Activated naive CD8-positive, alpha-beta T cell treated with anti-CD3 and anti-CD28 coated beads for 36 hours (primary cell): Measurements from ENCODE around the gene GDPGP1. TPM values are rescaled to one million over a fixed set of nuclear protein-coding genes. Genes with fewer than 3 reads are reported as not detected.
"Not testable (repeated sequence)": the region's sequence is repeated elsewhere in the genome, so short reads cannot be mapped to it uniquely, and the experiment has no call there.

Experiments
- DNase-seq: peaks from one replicate; pipeline ENCODE4 v3.0.0; 2021
- H3K27ac Mint-ChIP-seq: one replicate; pipeline ENCODE4 v1.8.0; 2022; ENCODE audit warnings: mild to moderate bottlenecking, moderate library complexity, mixed read lengths
- H3K27me3 Mint-ChIP-seq: one replicate; pipeline ENCODE4 v1.8.0; 2022; ENCODE audit warnings: mild to moderate bottlenecking, mixed read lengths
- H3K36me3 Mint-ChIP-seq: one replicate; pipeline ENCODE4 v1.8.0; 2021; ENCODE audit warnings: mild to moderate bottlenecking, mixed read lengths
- H3K4me1 Mint-ChIP-seq: one replicate; pipeline ENCODE4 v1.8.0; 2021; ENCODE audit warnings: mixed read lengths
- H3K4me3 Mint-ChIP-seq: one replicate; pipeline ENCODE4 v1.8.0; 2022; ENCODE audit warnings: mild to moderate bottlenecking, moderate library complexity, mixed read lengths
- H3K9me3 Mint-ChIP-seq: one replicate; pipeline ENCODE4 v1.8.0; 2022; ENCODE audit warnings: mixed read lengths
- total RNA-seq, 2 experiments: library from RNA; stranded (reverse); gene quantifications; one replicate each; pipeline ENCODE4 v1.2.3, GENCODE V29; 2021

Gene GDPGP1
- total RNA-seq = 10 to 100 TPM in 1 of 2 experiments, 1 to 10 TPM in 1; 8.3 to 11.8 TPM

DNA sequence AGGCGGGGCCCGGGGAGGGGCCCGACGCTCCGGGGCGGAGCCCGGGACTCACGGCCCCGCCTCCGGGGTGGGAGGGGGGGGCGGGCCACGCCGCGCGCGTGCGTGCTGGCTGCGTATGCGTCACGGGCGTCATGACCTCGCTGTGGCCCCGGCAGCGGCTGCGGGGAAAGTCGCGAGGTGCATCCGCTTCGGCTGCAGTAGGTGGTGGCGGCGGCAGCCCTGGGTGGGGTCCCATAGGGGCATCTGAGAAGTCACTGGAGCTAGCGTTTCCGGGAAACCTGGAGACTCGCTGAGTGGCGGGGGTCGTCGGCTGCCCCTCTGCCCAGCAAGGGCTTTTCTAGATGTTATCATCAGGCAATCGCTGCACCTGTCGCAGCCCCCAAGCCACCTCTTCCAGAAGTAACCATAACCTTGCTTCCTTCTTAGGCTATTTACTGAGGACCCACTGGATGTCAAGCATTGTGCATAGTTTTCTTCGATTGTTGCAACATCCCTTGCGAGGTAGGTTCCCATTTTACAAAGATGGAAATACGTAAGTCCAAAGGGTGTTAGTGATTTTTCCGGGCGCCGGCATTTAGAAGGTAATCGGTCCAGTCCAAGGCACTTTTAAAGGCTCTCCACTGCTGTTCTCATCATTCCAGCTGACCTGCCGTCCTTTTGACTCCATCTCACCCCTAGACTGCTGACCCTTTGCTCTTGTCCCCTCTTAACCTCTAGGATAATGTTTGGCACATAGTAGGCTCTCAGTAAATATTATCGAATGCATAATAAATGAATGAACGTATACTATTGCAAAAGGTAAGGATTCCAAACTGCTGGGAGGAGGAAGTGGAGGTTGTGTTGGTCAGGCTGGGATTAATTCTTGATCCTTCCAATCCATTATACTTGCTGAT is at the start of gene GDPGP1:
TSS of gene GDPGP1 (plus strand) at position 114 of the 893 bp plus-strand sequence. CDS start 6,700 bp downstream, outside the sequence.
- Mint-ChIP-seq H3K27ac (peak within 1 kb of the TSS; percentile 88), H3K4me3 (peak within 1 kb of the TSS; percentile 95), H3K4me1 (peaks cover 34% of the 10 kb centered on the region), H3K27me3 (no peaks in the 10 kb centered on the region), H3K9me3 (no peaks in the 10 kb centered on the region), H3K36me3 (peaks cover 36% of the 10 kb centered on the region)
- DNase-seq = no peak

DNA sequence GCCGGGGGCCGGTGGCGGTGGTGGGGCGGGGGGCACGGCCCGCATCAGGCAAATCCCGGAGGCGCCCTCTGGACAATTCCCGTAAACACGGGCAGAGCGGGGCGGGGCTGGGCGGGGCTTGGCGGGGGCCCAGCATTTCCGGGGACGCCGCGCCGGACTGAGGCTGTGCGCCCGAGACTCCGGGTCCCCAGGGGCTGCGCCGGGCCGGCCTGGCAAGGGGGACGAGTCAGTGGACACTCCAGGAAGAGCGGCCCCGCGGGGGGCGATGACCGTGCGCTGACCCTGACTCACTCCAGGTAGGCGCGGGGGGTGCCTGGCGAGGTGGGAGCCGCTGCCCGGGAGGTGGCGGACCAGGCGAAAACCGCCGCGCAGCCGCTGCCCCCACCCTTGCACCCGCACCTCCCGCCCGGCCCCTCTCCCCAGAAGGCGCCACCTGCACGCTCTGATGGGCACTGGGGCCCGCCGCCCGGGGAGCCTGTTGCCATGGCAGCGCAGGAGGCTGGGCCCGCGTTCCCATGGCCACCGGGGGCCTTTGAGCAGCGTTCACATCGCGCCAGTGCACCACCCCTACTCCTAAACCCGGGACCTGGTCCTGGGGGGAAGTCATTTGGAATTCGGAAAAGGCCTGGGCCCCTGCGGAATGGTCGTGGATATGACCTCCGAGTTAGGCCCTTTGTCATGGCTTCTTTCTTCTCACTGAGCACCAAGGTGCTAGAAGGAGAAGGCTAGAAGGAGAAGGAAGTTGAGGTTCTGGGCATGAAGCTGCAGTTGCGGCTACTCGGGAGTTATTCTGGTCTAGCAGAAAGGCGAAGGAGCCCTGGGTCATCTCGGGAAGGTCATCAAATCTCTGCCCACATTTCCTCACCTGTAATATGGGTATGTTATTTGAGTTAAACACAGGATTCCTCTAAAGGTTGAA is 49.0 kb upstream of the GDPGP1 start:
- peak; percentile 57 for DNase-seq
- H3K4me1 Mint-ChIP-seq = peaks cover 7% of the 10 kb centered on the region
- H3K36me3 Mint-ChIP-seq = no peaks in the 10 kb centered on the region
- no peaks in the 10 kb centered on the region for H3K27me3 Mint-ChIP-seq
- H3K27ac Mint-ChIP-seq = peak overlapping the region; percentile 25
- H3K4me3 Mint-ChIP-seq = peak overlapping the region; percentile 75
- H3K9me3 Mint-ChIP-seq = no peaks in the 10 kb centered on the region

DNA sequence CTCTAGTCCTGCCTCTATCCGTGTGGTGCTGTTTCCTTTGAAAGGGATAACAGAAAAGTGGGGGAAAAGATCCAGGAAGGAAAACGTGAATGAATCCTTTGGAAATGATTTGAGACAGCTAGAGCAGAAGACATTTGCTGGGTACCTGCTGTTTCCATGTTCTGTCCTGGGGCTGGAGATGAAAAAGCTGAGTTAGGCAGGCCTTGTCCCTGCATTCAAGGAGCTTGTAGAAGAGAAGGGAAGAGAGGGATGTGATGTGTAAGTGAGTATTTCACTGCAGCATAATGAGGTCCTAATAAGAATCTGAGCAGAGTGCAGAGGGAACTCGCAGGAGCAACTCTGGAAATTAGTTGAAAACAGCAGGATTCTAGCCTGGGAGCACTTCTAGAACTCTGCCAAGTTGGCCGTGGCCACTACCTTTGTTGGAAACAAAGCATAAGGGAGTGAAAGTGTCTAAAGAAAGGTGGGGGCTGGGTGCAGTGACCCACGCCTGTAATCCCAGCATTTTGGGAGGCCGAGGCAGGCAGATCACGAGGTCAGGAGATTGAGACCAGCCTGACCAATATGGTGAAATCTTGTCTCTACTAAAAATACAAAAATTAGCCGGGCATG is 46.6 kb upstream of the GDPGP1 start:
- Mint-ChIP-seq H3K27me3 (no peaks in the 10 kb centered on the region), H3K36me3 (no peaks in the 10 kb centered on the region), H3K4me3 (no peak overlapping the region), H3K9me3 (no peaks in the 10 kb centered on the region), H3K27ac (no peak overlapping the region), H3K4me1 (peaks cover 16% of the 10 kb centered on the region)
- DNase-seq = no peak

DNA sequence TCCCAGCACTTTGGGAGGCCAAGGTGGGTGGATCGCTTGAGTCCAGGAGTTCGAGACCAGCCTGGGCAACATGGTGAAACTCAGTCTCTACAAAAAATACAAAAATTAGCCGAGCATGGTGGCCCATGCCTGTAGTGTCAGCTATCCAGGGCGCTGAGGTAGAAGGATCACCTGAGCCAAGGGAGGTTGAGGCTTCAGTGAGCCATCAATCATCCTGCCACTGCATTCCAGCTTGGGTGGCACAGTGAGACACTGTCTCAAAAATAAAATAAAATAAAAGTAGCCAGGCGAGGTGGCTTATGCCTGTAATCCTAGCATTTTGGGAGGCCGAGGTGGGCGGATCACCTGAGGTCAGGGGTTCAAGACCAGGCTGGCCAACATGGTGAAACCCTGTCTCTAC is 45.9 kb upstream of the GDPGP1 start:
- not testable (repeated sequence) for DNase-seq, H3K9me3 Mint-ChIP-seq, H3K4me3 Mint-ChIP-seq, H3K27me3 Mint-ChIP-seq, H3K36me3 Mint-ChIP-seq, H3K27ac Mint-ChIP-seq
- H3K4me1 Mint-ChIP-seq = peaks cover 21% of the 10 kb centered on the region

GRCh38 chr15:90188914-90189748 is 44.9 kb upstream of the GDPGP1 start:
- no peak overlapping the region for H3K4me3 Mint-ChIP-seq
- no peak for DNase-seq
- H3K27ac Mint-ChIP-seq = no peak overlapping the region
- H3K27me3 Mint-ChIP-seq = no peaks in the 10 kb centered on the region
- no peaks in the 10 kb centered on the region for H3K9me3 Mint-ChIP-seq
- no peaks in the 10 kb centered on the region for H3K36me3 Mint-ChIP-seq
- peaks cover 27% of the 10 kb centered on the region for H3K4me1 Mint-ChIP-seq

DNA sequence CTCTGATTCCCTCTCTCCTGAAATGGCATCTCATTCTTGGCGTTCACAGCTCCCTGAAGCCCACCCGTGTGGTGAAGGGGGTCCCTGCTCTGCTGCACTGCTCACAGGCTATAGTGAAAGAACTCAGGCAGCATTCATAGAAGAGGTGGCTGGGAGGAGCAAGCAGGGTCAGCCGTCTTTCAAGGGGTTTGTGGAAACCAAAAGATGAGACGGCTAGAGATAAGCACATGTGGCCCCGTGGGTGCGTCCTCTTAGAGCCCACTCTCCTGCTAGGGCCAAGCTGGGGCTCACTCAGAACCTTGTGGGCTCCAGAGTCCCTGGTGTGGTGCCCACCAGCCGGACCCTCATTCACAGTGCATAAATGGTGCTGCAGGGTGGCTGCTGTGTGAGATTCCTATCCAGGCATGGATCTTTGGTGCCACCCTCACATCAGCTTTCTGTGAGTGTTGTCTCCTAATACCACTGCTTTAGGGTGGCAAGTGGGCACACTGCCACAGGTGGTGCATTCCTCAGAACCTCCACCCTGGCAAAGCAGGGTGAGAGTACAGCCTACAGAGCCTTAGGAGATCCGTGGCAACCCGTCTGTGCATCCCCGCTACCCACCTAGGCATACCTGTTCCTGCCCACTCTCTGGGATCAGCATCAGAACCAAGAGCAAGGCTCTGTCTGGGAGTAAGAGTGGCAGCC is 44.1 kb upstream of the GDPGP1 start:
- no peak overlapping the region for H3K27ac Mint-ChIP-seq
- H3K36me3 Mint-ChIP-seq = no peaks in the 10 kb centered on the region
- no peaks in the 10 kb centered on the region for H3K27me3 Mint-ChIP-seq
- H3K4me1 Mint-ChIP-seq = peaks cover 24% of the 10 kb centered on the region
- DNase-seq = no peak
- H3K9me3 Mint-ChIP-seq = no peaks in the 10 kb centered on the region
- H3K4me3 Mint-ChIP-seq = no peak overlapping the region

DNA sequence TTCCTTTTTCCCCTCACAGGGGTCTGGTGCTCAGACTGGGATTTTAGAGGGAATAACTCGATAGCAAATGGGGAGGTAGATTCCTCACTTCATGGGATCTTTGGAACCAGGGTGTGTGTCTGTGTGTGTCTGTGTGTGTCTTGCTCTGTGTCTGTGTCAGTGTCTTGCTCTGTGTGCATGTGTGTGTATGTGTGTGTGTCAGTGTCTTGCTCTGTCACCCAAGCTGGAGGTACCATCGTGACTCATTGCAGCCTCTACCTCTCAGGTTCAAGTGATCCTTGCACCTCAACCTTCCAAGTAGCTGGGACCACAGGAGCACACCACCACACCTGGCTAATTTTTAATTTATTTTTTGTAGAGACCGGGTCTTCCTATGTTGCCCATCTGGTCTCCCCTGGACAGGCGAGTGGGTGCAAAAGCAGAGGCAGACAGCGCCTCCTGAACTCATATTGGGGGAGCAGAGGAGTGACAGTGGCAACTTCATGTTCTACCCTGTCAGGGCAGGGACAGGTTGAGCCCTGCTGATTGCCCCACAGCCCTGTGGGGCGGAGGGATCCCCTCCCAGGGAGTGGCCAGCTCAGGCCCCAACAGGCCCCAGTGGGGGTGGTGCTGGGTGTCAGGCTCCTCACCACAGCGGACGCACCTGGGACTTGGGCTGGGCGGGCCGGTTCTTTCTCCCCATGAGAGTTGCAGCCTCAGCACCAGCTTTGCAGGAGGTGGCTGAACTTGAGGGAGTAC is 43.2 kb upstream of the GDPGP1 start:
- Mint-ChIP-seq H3K4me1 (peaks cover 21% of the 10 kb centered on the region), H3K36me3 (no peaks in the 10 kb centered on the region), H3K4me3 (no peak overlapping the region), H3K9me3 (no peaks in the 10 kb centered on the region), H3K27ac (no peak overlapping the region), H3K27me3 (no peaks in the 10 kb centered on the region)
- no peak for DNase-seq

DNA sequence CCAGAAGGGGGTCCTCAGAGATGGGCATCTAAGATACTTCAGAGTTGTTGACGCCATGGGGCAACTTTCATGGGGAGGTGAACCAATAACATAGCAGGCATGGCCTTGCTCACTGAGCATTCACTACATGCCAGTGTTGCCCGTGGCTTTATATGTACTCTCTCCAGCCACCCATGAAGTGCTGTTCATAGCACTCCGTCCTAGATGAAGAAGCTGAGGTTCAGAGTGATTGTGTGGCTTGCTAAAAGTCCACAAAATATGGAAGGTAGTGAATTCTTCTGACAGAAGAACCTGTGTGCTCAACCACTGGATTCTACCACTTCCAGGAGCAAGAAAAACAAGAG is 42.7 kb upstream of the GDPGP1 start:
- no peak overlapping the region for H3K4me3 Mint-ChIP-seq

DNA sequence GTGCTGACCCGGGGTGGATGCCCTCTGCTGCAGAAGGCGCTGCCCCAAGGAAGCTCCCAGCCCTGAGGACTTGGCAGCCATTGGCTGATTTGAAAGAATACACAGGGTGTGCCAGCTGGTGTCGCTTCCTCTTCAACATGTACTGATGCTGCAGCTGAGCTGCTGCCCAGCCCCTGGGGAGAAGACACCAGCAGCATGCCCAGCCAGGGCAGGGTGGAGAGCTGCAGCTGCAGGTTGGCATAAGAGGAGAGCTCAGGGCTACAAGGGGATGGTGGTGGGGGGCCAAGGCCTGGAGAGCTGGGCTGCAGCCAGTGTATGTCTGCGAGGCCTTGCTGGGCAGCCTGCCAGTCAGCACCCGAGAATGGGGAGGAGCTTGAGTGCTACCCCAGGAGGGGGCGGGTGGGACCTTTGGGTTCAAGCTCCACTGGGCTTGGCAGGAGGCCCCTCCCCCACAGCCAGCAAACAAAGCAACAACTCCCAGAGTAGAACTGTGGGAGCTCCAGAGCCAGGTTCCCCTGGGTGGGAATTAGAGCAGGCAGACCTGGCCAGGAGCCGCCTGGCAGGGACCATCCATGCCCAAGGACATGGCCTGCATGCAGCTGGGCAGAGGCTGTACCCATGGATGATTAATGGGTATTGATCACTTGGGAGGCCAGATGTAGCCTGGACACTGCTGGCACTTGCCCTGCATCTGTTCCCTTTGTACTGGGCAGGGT is 42.1 kb upstream of the GDPGP1 start:
- no peaks in the 10 kb centered on the region for H3K9me3 Mint-ChIP-seq
- peak overlapping the region; percentile 19 for H3K4me3 Mint-ChIP-seq
- peaks cover 21% of the 10 kb centered on the region for H3K4me1 Mint-ChIP-seq
- H3K27ac Mint-ChIP-seq = no peak overlapping the region
- DNase-seq = peak; percentile 30
- no peaks in the 10 kb centered on the region for H3K36me3 Mint-ChIP-seq
- no peaks in the 10 kb centered on the region for H3K27me3 Mint-ChIP-seq

More for the DNA sequence above, 42.7 kb upstream of the GDPGP1 start:
- peaks cover 21% of the 10 kb centered on the region for H3K4me1 Mint-ChIP-seq
- no peaks in the 10 kb centered on the region for H3K27me3 Mint-ChIP-seq
- H3K27ac Mint-ChIP-seq = peak overlapping the region; percentile 54
- no peaks in the 10 kb centered on the region for H3K9me3 Mint-ChIP-seq
- no peak for DNase-seq
- H3K36me3 Mint-ChIP-seq = no peaks in the 10 kb centered on the region

- no peak overlapping the region for H3K4me3 Mint-ChIP-seq
- H3K36me3 Mint-ChIP-seq = no peaks in the 10 kb centered on the region
- no peaks in the 10 kb centered on the region for H3K9me3 Mint-ChIP-seq
- no peaks in the 10 kb centered on the region for H3K27me3 Mint-ChIP-seq
- H3K27ac Mint-ChIP-seq = peak overlapping the region; percentile 54
- H3K4me1 Mint-ChIP-seq = peaks cover 21% of the 10 kb centered on the region
- no peak for DNase-seq
Measured at GRCh38 chr15:90192961-90193786, 40.8 kb upstream of the GDPGP1 start.

- Mint-ChIP-seq H3K27ac (no peak overlapping the region), H3K4me3 (no peak overlapping the region), H3K36me3 (no peaks in the 10 kb centered on the region), H3K27me3 (no peaks in the 10 kb centered on the region), H3K4me1 (peaks cover 21% of the 10 kb centered on the region), H3K9me3 (no peaks in the 10 kb centered on the region)
- no peak for DNase-seq
Measured at GRCh38 chr15:90194655-90195054, 39.4 kb upstream of the GDPGP1 start.

DNA sequence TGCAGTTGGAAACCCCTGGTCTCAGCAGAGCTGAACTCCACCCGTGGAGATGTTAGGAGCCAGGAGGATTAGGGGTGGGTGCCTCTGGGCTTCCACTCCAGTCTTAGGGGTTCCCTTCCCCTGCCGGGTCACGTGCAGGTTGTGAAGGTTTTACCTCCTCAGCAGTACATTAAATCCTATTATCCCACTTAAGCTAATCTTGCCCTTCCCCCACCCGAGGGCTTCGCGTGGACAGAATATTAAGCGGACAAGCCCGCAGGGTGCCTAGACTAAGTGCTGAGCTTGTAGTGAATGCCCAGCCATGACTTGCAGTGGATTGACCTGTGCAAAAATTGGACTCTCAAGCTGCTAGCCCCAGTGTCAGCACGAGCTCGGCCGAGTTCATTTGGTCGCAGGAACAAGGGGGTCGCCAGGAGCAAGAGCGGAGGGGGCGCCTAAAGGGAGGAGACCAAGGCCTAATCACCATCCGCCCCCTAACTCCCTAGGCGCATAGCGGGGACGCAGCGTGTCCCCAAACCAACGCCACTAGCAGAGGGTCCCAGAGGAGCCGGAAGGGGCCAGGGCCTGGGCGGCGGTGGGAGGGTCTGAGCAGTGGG is 33.4 kb upstream of the GDPGP1 start:
- Mint-ChIP-seq H3K27me3 (no peaks in the 10 kb centered on the region), H3K4me1 (peaks cover 13% of the 10 kb centered on the region), H3K4me3 (peak overlapping the region; percentile 84), H3K9me3 (no peaks in the 10 kb centered on the region), H3K27ac (peak overlapping the region; percentile 69), H3K36me3 (no peaks in the 10 kb centered on the region)
- DNase-seq = peak; percentile 20
